ENCODE results near the gene PDCD1.

DNA sequence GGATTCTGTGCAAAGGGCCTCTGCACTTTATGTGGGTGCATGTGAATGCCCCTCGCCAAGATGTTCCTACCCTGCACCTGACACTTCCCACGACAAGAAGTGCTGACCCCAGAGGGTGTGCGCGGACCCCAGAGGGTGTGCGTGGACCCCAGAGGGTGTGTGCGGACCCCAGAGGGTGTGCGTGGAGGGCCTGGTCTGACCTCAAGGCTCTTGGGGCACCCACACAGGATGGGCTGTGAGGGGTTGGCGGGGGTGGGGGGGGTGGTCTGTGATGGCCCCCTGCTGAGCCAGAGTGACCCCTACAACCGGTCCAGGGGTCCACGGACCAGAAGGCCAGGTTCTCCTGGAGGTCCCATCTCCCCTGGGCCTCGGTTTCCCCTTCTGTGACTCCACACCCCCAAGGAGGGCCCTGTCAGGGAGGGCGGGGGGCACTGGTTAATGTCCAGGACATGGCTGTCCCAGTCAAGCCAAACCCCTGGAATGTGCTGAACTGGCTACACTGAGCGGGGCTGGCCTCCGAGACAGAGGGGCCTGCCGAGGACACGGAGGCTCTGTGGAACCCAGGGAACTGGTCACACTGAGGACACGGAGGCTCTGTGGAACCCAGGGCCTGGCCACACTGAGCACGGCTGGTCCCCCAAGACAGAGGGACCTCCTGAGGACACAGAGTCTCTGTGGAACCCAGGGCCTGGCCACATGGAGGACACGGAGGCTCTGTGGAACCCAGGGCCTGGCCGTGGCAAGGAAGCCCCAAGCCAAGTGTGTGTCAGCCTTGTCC is 46.6 kb downstream of the PDCD1 start:
- TF ChIP-seq, protein P1, sequence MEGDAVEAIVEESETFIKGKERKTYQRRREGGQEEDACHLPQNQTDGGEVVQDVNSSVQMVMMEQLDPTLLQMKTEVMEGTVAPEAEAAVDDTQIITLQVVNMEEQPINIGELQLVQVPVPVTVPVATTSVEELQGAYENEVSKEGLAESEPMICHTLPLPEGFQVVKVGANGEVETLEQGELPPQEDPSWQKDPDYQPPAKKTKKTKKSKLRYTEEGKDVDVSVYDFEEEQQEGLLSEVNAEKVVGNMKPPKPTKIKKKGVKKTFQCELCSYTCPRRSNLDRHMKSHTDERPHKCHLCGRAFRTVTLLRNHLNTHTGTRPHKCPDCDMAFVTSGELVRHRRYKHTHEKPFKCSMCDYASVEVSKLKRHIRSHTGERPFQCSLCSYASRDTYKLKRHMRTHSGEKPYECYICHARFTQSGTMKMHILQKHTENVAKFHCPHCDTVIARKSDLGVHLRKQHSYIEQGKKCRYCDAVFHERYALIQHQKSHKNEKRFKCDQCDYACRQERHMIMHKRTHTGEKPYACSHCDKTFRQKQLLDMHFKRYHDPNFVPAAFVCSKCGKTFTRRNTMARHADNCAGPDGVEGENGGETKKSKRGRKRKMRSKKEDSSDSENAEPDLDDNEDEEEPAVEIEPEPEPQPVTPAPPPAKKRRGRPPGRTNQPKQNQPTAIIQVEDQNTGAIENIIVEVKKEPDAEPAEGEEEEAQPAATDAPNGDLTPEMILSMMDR (conservative IDR thresholded peaks at IDR 0.05) = no peak
- no peak for TF ChIP-seq EZH2 (IDR thresholded peaks at IDR 0.05; ENCODE audit: low read depth)
